OCI-LY7 (cell line): ENCODE results near the gene KBTBD7. TPM values are rescaled to one million over a fixed set of nuclear protein-coding genes. Genes with fewer than 3 reads are reported as not detected.

ENCODE experiments used
- BruUV-seq: library from RNA; stranded (reverse); fragments of 400-500 nt; replicated peaks from 2 replicates; lab custom pipeline; 2021; lab: Mats Ljungman, UMichigan
- CTCF ChIA-PET: fragments of 300-600 bp; sonication (Branson Sonifier 250); formaldehyde crosslinking; loops from one replicate; lab custom pipeline; 2022; ENCODE audit warnings: antibody characterized with exemption; ENCODE audit not compliant: unreplicated experiment; lab: Charles Lee
- POLR2A ChIA-PET: fragments of 300-600 bp; sonication (Branson Sonifier 250); formaldehyde crosslinking; loops from one replicate; lab custom pipeline; 2022; ENCODE audit warnings: antibody characterized with exemption; lab: Charles Lee
- DNase-seq: peaks from one replicate; pipeline ENCODE4 v3.0.0-alpha.2; 2015; ENCODE audit warnings: low spot score
- H2AFZ ChIP-seq: fragments of 200-600 bp; sonication (generic), shearing (Covaris generic); 2 replicates; pipeline ENCODE4 v1.6.1; 2014; ENCODE audit warnings: mild to moderate bottlenecking, antibody characterized with exemption, low read length, moderate library complexity
- H3K27ac ChIP-seq: fragments of 200-600 bp; sonication (generic); 2 replicates; pipeline ENCODE4 v1.5.1; 2014; ENCODE audit warnings: mixed run types, low read depth, mild to moderate bottlenecking, moderate library complexity, low read length, inconsistent platforms; ENCODE audit not compliant: poor library complexity, severe bottlenecking
- H3K36me3 ChIP-seq: fragments of 200-600 bp; sonication (generic); 2 replicates; pipeline ENCODE4 v1.6.1; 2014; ENCODE audit warnings: mild to moderate bottlenecking, antibody characterized with exemption, low read length, moderate library complexity, mixed read lengths; ENCODE audit not compliant: insufficient read depth
- H3K4me1 ChIP-seq: fragments of 200-600 bp; sonication (generic); 2 replicates; pipeline ENCODE4 v1.5.1; 2014; ENCODE audit warnings: mild to moderate bottlenecking, low read length; ENCODE audit not compliant: insufficient read depth, poor library complexity, severe bottlenecking
- H3K4me2 ChIP-seq: fragments of 200-600 bp; sonication (generic); 2 replicates; pipeline ENCODE4 v1.6.1; 2014; ENCODE audit warnings: mild to moderate bottlenecking, low read length
- H3K4me3 ChIP-seq: fragments of 200-600 bp; sonication (generic); 2 replicates; pipeline ENCODE4 v1.5.1; 2014; ENCODE audit warnings: mild to moderate bottlenecking, low read depth, low read length; ENCODE audit not compliant: poor library complexity, severe bottlenecking
- H3K79me2 ChIP-seq: fragments of 200-600 bp; sonication (generic); 2 replicates; pipeline ENCODE4 v1.6.1; 2016; ENCODE audit warnings: low read depth, mild to moderate bottlenecking, low read length, moderate library complexity, mixed read lengths; ENCODE audit not compliant: insufficient read depth
- H3K9me2 ChIP-seq: fragments of 200-600 bp; sonication (generic); 2 replicates; pipeline ENCODE4 v1.6.1; 2016; ENCODE audit warnings: mild to moderate bottlenecking, low read length, mixed read lengths; ENCODE audit not compliant: insufficient read depth
- H3K9me3 ChIP-seq: fragments of 200-600 bp; sonication (generic); 2 replicates; pipeline ENCODE4 v1.6.1; 2014; ENCODE audit warnings: mild to moderate bottlenecking, mixed run types, low read length, mixed read lengths
- H4K20me1 ChIP-seq: fragments of 200-600 bp; sonication (generic); 2 replicates; pipeline ENCODE4 v1.6.1; 2014; ENCODE audit warnings: mild to moderate bottlenecking, antibody characterized with exemption, low read length, moderate library complexity, mixed read lengths; ENCODE audit not compliant: insufficient read depth
- EZH2phosphoT487 ChIP-seq: fragments of 200-600 bp; sonication (generic); IDR thresholded peaks from 2 replicates; pipeline ENCODE4 v1.6.1; 2018; ENCODE audit warnings: low read depth, borderline replicate concordance, mild to moderate bottlenecking, mixed run types, antibody characterized with exemption, low read length, moderate library complexity, mixed read lengths
- intact Hi-C: fragments of 100-400 bp; cut with micrococcal nuclease; formaldehyde crosslinking; loops from one replicate; pipeline ENCODE4 v1.10.0; 2022; ENCODE audit not compliant: unreplicated experiment
- total RNA-seq, 2 experiments: library from RNA; depleted of rRNA in 1 of 2; stranded (reverse); fragments of >200 nt in 1 of 2; shearing (Covaris generic) in 1 of 2; gene quantifications; 2 replicates each; pipeline ENCODE4 v1.2.3, GENCODE V29; 2014 to 2022
- TF ChIP-seq, protein P1 (sequence below): fragments of 200-600 bp; sonication (generic); conservative IDR thresholded peaks from 2 replicates; pipeline ENCODE4 v1.5.1; 2014; ENCODE audit warnings: mild to moderate bottlenecking, antibody characterized with exemption, low read length, moderate library complexity, mixed read lengths

The KBTBD7 gene
- total RNA-seq, 2 experiments from 2014 or later, result 3.1 to 6.5 TPM

- ChIA-PET CTCF (no interaction called here), POLR2A (no interaction called here)
- Histone ChIP-seq H3K4me3 (no peak overlapping the region), H3K36me3 (no peaks in the 10 kb centered on the region), H3K4me1 (no peaks in the 10 kb centered on the region), H3K4me2 (no peak overlapping the region), H2AFZ (no peak overlapping the region), H3K9me3 (no peaks in the 10 kb centered on the region), H3K79me2 (no peaks in the 10 kb centered on the region), H3K27ac (no peak overlapping the region), H3K9me2 (no peaks in the 10 kb centered on the region), H4K20me1 (no peaks in the 10 kb centered on the region)
- TF ChIP-seq EZH2phosphoT487, result no peak
- TF ChIP-seq, protein P1, sequence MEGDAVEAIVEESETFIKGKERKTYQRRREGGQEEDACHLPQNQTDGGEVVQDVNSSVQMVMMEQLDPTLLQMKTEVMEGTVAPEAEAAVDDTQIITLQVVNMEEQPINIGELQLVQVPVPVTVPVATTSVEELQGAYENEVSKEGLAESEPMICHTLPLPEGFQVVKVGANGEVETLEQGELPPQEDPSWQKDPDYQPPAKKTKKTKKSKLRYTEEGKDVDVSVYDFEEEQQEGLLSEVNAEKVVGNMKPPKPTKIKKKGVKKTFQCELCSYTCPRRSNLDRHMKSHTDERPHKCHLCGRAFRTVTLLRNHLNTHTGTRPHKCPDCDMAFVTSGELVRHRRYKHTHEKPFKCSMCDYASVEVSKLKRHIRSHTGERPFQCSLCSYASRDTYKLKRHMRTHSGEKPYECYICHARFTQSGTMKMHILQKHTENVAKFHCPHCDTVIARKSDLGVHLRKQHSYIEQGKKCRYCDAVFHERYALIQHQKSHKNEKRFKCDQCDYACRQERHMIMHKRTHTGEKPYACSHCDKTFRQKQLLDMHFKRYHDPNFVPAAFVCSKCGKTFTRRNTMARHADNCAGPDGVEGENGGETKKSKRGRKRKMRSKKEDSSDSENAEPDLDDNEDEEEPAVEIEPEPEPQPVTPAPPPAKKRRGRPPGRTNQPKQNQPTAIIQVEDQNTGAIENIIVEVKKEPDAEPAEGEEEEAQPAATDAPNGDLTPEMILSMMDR, result no peak
- BruUV-seq, result no TSS peak
- intact Hi-C loops, result no loop called here
- no peak for DNase-seq
Measured at GRCh38 chr13:41162151-41162550, 32.2 kb downstream of the KBTBD7 start.

DNA sequence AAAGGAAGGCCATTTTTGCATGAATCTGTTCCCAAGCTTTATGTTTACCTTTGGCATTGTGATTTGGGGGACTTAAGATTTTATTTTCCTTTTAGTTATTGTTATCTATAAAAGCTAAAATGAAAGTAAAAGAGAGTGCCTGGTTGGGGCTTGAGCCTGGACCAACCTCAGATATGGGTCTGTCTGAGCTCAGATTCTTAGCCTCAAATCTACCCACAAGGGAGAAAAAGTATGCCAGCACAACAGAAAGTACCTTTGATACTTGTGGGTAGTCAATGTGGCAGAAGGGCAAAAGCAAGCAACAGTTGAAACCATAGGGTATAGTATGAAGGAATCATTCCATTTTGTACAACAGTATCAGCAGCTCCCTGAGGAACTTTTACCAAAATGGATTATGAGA is 35.2 kb downstream of the KBTBD7 start:
- ChIA-PET POLR2A (interaction anchor here (0.7 to 1.0 kb wide), 2 partner anchors 22 to 178 kb away, joined by 3 read pairs; no protein-coding TSS in a partner anchor), CTCF (no interaction called here)
- Histone ChIP-seq H3K4me2 (no peak overlapping the region), H3K9me3 (no peaks in the 10 kb centered on the region), H3K36me3 (no peaks in the 10 kb centered on the region), H3K4me3 (no peak overlapping the region), H3K4me1 (no peaks in the 10 kb centered on the region), H3K9me2 (no peaks in the 10 kb centered on the region), H2AFZ (no peak overlapping the region), H3K27ac (no peak overlapping the region), H3K79me2 (no peaks in the 10 kb centered on the region), H4K20me1 (no peaks in the 10 kb centered on the region)
- no peak for TF ChIP-seq EZH2phosphoT487
- TF ChIP-seq, protein P1, result no peak
- intact Hi-C loops, result no loop called here
- DNase-seq, result no peak
- BruUV-seq, result no TSS peak

DNA sequence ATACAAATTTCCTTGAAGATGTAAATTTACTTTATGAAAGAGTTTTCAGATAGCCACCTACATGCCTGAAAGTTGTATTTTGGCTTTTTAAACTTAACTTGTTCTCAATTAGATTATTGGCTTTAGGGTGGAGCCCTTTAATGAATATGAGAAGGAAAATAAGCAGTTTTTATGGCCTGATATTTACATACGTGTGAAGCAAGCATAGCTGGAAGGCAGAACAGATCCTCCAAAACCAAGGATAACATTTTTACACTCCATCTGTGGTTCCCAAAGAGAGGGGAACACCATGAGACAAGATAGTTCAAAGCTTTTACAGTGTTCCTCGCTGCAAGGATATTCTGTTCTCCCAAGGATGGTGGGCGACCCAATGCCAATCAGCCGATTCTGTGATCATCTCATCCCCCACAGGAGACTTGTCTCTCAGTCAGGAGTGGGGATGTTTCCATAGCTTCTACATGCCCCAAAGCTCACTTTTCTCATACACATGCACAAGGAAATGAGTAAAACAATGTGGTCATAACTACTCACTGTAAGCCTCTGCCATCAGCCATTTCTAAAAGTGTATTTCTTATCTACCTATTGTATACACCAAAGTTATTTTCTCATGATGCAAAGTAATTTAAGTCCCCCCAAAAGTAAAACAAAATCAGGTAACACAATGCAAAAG is 37.2 kb downstream of the KBTBD7 start:
- DNase-seq, result no peak
- H3K4me3 ChIP-seq, result no peak overlapping the region
- H3K4me2 ChIP-seq, result no peak overlapping the region
- peaks cover 3% of the 10 kb centered on the region; the same call in 1 of the 2 replicates for H3K9me3 ChIP-seq
- H3K27ac ChIP-seq, result no peak overlapping the region
- no peaks in the 10 kb centered on the region for H3K79me2 ChIP-seq
- POLR2A ChIA-PET, result interaction anchor here (1.2 kb wide), 1 partner anchor 20 kb away, joined by 5 read pairs; no protein-coding TSS in a partner anchor
- no peaks in the 10 kb centered on the region for H3K36me3 ChIP-seq
- TF ChIP-seq, protein P1, result no peak
- TF ChIP-seq EZH2phosphoT487, result no peak
- no TSS peak for BruUV-seq
- no peaks in the 10 kb centered on the region for H3K4me1 ChIP-seq
- H2AFZ ChIP-seq, result no peak overlapping the region
- no peaks in the 10 kb centered on the region for H4K20me1 ChIP-seq
- intact Hi-C loops, result no loop called here
- H3K9me2 ChIP-seq, result no peaks in the 10 kb centered on the region
- CTCF ChIA-PET, result no interaction called here
